PC-9 (cell line): ENCODE results near the gene CCL7. TPM values are rescaled to one million over a fixed set of nuclear protein-coding genes. Genes with fewer than 3 reads are reported as not detected.

Experiments
- BruUV-seq: library from RNA; stranded (reverse); fragments of 400-500 nt; replicated peaks from 2 replicates; lab custom pipeline; 2021; lab: Mats Ljungman, UMichigan
- CTCF ChIA-PET: fragments of 300-600 bp; sonication (Branson Sonifier 250); formaldehyde crosslinking; loops from one replicate; lab custom pipeline; 2022; ENCODE audit warnings: antibody characterized with exemption; lab: Charles Lee
- POLR2A ChIA-PET: fragments of 300-600 bp; sonication (Branson Sonifier 250); formaldehyde crosslinking; loops from one replicate; lab custom pipeline; 2022; ENCODE audit warnings: antibody characterized with exemption; ENCODE audit not compliant: unreplicated experiment; lab: Charles Lee
- DNase-seq, 2 experiments: peaks; one replicate each; pipeline versions ENCODE4 v3.0.0 to v3.0.0-alpha.2; 2015 to 2022; ENCODE audit warnings: mixed read lengths in 1 of 2
- H2AFZ ChIP-seq: fragments of 200-600 bp; sonication (generic); 2 replicates; pipeline ENCODE4 v1.8.1; 2017; ENCODE audit warnings: antibody characterized with exemption
- H3F3A ChIP-seq: fragments of 200-600 bp; sonication (generic); 2 replicates; pipeline ENCODE4 v1.8.1; 2017; ENCODE audit warnings: antibody characterized with exemption, mild to moderate bottlenecking, low read depth; ENCODE audit not compliant: insufficient read depth
- H3K27ac ChIP-seq: fragments of 200-600 bp; sonication (generic); 2 replicates; pipeline ENCODE4 v1.6.1; 2016; ENCODE audit warnings: mixed run types
- H3K27me3 ChIP-seq: fragments of 200-600 bp; sonication (generic); 2 replicates; pipeline ENCODE4 v1.6.1; 2016; ENCODE audit warnings: low read depth, mixed run types; ENCODE audit not compliant: insufficient read depth
- H3K36me3 ChIP-seq: fragments of 200-600 bp; sonication (generic); 2 replicates; pipeline ENCODE4 v1.6.1; 2016; ENCODE audit warnings: low read depth, mixed run types
- H3K4me1 ChIP-seq: fragments of 200-600 bp; sonication (generic); replicated peaks from 2 replicates; pipeline ENCODE4 v1.6.1; 2016; ENCODE audit warnings: mixed run types; ENCODE audit not compliant: insufficient read depth
- H3K4me2 ChIP-seq: fragments of 200-600 bp; sonication (generic); 2 replicates; pipeline ENCODE4 v1.6.1; 2017; ENCODE audit warnings: mixed run types
- H3K4me3 ChIP-seq: fragments of 200-600 bp; sonication (generic); 2 replicates; pipeline ENCODE4 v1.6.1; 2016; ENCODE audit warnings: mixed run types
- H3K79me2 ChIP-seq: fragments of 200-600 bp; sonication (generic); 2 replicates; pipeline ENCODE4 v1.6.1; 2017; ENCODE audit warnings: low read depth, mixed run types
- H3K9me2 ChIP-seq: fragments of 200-600 bp; sonication (generic); 2 replicates; pipeline ENCODE4 v1.8.1; 2017; ENCODE audit warnings: mild to moderate bottlenecking; ENCODE audit not compliant: insufficient read depth
- H3K9me3 ChIP-seq: fragments of 200-600 bp; sonication (generic); 2 replicates; pipeline ENCODE4 v1.8.1; 2016; ENCODE audit warnings: low read depth; ENCODE audit not compliant: insufficient read depth
- H4K20me1 ChIP-seq: fragments of 200-600 bp; sonication (generic); 2 replicates; pipeline ENCODE4 v1.8.1; 2017; ENCODE audit not compliant: insufficient read depth
- CTCF ChIP-seq: fragments of 200-600 bp; sonication (generic); conservative IDR thresholded peaks from 2 replicates; pipeline ENCODE4 v1.6.1; 2017; ENCODE audit warnings: mixed run types, antibody characterized with exemption, mild to moderate bottlenecking, moderate library complexity
- EZH2 ChIP-seq: fragments of 200-600 bp; sonication (generic); IDR thresholded peaks from 2 replicates; pipeline ENCODE4 v1.8.0; 2017; ENCODE audit warnings: antibody characterized with exemption, low read depth
- intact Hi-C: fragments of 100-400 bp; cut with micrococcal nuclease; formaldehyde crosslinking; loops from one replicate; pipeline ENCODE4 v1.10.0; 2022; ENCODE audit not compliant: unreplicated experiment
- total RNA-seq: library from RNA; stranded (reverse); gene quantifications from 2 replicates; pipeline ENCODE4 v1.2.3, GENCODE V29; 2021

Gene CCL7
- total RNA-seq, 1 experiment from 2014 or later = not detected

GRCh38 chr17:34305061-34305460, 35.0 kb downstream of the CCL7 start:
- no peaks in the 10 kb centered on the region for H3K4me1 ChIP-seq
- no peaks in the 10 kb centered on the region for H4K20me1 ChIP-seq
- TF ChIP-seq CTCF (no peak), EZH2 (no peak)
- no peak overlapping the region for H3K4me3 ChIP-seq
- no peak for DNase-seq
- no peaks in the 10 kb centered on the region for H3K9me2 ChIP-seq
- peaks cover 36% of the 10 kb centered on the region for H3K27me3 ChIP-seq
- ChIA-PET POLR2A (no interaction called here), CTCF (no interaction called here)
- H3K36me3 ChIP-seq = no peaks in the 10 kb centered on the region
- no peaks in the 10 kb centered on the region for H3K9me3 ChIP-seq
- no peak overlapping the region for H2AFZ ChIP-seq
- no peak overlapping the region for H3K27ac ChIP-seq
- no peak overlapping the region for H3K4me2 ChIP-seq
- H3F3A ChIP-seq = no peaks in the 10 kb centered on the region
- intact Hi-C loops = no loop called here
- BruUV-seq = no TSS peak
- H3K79me2 ChIP-seq = no peaks in the 10 kb centered on the region

GRCh38 chr17:34305606-34306005, 35.6 kb downstream of the CCL7 start:
- no peak for TF ChIP-seq CTCF
- TF ChIP-seq EZH2 = no peak
- no peaks in the 10 kb centered on the region for H3K4me1 ChIP-seq
- H4K20me1 ChIP-seq = no peaks in the 10 kb centered on the region
- no peaks in the 10 kb centered on the region for H3K9me3 ChIP-seq
- POLR2A ChIA-PET = no interaction called here
- H3K9me2 ChIP-seq = no peaks in the 10 kb centered on the region
- H3K36me3 ChIP-seq = no peaks in the 10 kb centered on the region
- intact Hi-C loops = no loop called here
- no peak overlapping the region for H3K27ac ChIP-seq
- no peak overlapping the region for H3K4me2 ChIP-seq
- BruUV-seq = no TSS peak
- peaks cover 36% of the 10 kb centered on the region for H3K27me3 ChIP-seq
- H3F3A ChIP-seq = no peaks in the 10 kb centered on the region
- CTCF ChIA-PET = no interaction called here
- no peak overlapping the region for H3K4me3 ChIP-seq
- H2AFZ ChIP-seq = no peak overlapping the region
- no peak for DNase-seq
- H3K79me2 ChIP-seq = no peaks in the 10 kb centered on the region

- no peak for DNase-seq
- CTCF ChIA-PET = no interaction called here
- BruUV-seq = no TSS peak
These were observed 36.4 kb downstream of the CCL7 start for GRCh38 chr17:34306466-34306865.

More at GRCh38 chr17:34306466-34306865, 36.4 kb downstream of the CCL7 start:
- H3K36me3 ChIP-seq = no peaks in the 10 kb centered on the region
- intact Hi-C loops = no loop called here
- no peaks in the 10 kb centered on the region for H4K20me1 ChIP-seq
- no peaks in the 10 kb centered on the region for H3K79me2 ChIP-seq
- no peak overlapping the region for H3K4me2 ChIP-seq
- H3K27ac ChIP-seq = no peak overlapping the region
- H3K9me2 ChIP-seq = no peaks in the 10 kb centered on the region
- POLR2A ChIA-PET = no interaction called here
- no peak overlapping the region for H2AFZ ChIP-seq
- TF ChIP-seq EZH2 (no peak), CTCF (no peak)
- peaks cover 36% of the 10 kb centered on the region for H3K27me3 ChIP-seq
- no peaks in the 10 kb centered on the region for H3F3A ChIP-seq
- H3K9me3 ChIP-seq = no peaks in the 10 kb centered on the region
- no peaks in the 10 kb centered on the region for H3K4me1 ChIP-seq
- H3K4me3 ChIP-seq = no peak overlapping the region
